GM18499 (cell line): Measurements from ENCODE around the gene SPRING1.
"Not testable (repeated sequence)": the region's sequence is repeated elsewhere in the genome, so short reads cannot be mapped to it uniquely, and the experiment has no call there.

Source experiments
- ATAC-seq: cut with Tn5 transposase; IDR thresholded peaks from one replicate; pipeline ENCODE4 v1.9.1; 2021; ENCODE audit warnings: moderate number of reproducible peaks; ENCODE audit not compliant: insufficient read depth, unreplicated experiment

SPRING1 gene

GRCh38 chr12:116744766-116745165, 6.9 kb upstream of the SPRING1 start:
- no peak for ATAC-seq

- ATAC-seq: not testable (repeated sequence)
Measured at GRCh38 chr12:116742787-116743186, 4.9 kb upstream of the SPRING1 start.

- no peak for ATAC-seq
Measured at GRCh38 chr12:116739381-116739887, 1.6 kb upstream of the SPRING1 start.

GRCh38 chr12:116736962-116737773, 701 bp downstream of the SPRING1 start:
- no peak for ATAC-seq

- ATAC-seq: no peak
Measured at GRCh38 chr12:116735951-116736599, 1.8 kb downstream of the SPRING1 start.

GRCh38 chr12:116735084-116735483, 2.8 kb downstream of the SPRING1 start:
- ATAC-seq: no peak

GRCh38 chr12:116734156-116734768, 3.6 kb downstream of the SPRING1 start:
- no peak for ATAC-seq

GRCh38 chr12:116731801-116732200, 6.1 kb downstream of the SPRING1 start:
- no peak for ATAC-seq

GRCh38 chr12:116727891-116728290, 10.0 kb downstream of the SPRING1 start:
- ATAC-seq: no peak

- ATAC-seq: no peak
Measured at GRCh38 chr12:116727261-116727660, 10.6 kb downstream of the SPRING1 start.

GRCh38 chr12:116726694-116727093, 11.2 kb downstream of the SPRING1 start:
- no peak for ATAC-seq

GRCh38 chr12:116722245-116722644, 15.6 kb downstream of the SPRING1 start:
- no peak for ATAC-seq

- no peak for ATAC-seq
Measured at GRCh38 chr12:116719731-116720528, 17.9 kb downstream of the SPRING1 start.

- no peak for ATAC-seq
Measured at GRCh38 chr12:116718655-116719454, 19.0 kb downstream of the SPRING1 start.

GRCh38 chr12:116717466-116718437, 20.1 kb downstream of the SPRING1 start:
- no peak for ATAC-seq

GRCh38 chr12:116714175-116714574, 23.7 kb downstream of the SPRING1 start:
- ATAC-seq: no peak

- no peak for ATAC-seq
Measured at GRCh38 chr12:116713527-116713926, 24.3 kb downstream of the SPRING1 start.
